Activated CD8-positive, alpha-beta memory T cell treated with anti-CD3 and anti-CD28 coated beads, Interleukin-2, amount 50 U/mL, for 48 hours (primary cell): Measurements from ENCODE around the gene SLC26A1.
A peak's percentile ranks its signal among the peaks of the same experiment; 100 is the strongest.
"Not testable (repeated sequence)": the region's sequence is repeated elsewhere in the genome, so short reads cannot be mapped to it uniquely, and the experiment has no call there.

Experiments
- DNase-seq: peaks from one replicate; pipeline ENCODE4 v3.0.0-alpha.2; 2020

SLC26A1 gene

DNA sequence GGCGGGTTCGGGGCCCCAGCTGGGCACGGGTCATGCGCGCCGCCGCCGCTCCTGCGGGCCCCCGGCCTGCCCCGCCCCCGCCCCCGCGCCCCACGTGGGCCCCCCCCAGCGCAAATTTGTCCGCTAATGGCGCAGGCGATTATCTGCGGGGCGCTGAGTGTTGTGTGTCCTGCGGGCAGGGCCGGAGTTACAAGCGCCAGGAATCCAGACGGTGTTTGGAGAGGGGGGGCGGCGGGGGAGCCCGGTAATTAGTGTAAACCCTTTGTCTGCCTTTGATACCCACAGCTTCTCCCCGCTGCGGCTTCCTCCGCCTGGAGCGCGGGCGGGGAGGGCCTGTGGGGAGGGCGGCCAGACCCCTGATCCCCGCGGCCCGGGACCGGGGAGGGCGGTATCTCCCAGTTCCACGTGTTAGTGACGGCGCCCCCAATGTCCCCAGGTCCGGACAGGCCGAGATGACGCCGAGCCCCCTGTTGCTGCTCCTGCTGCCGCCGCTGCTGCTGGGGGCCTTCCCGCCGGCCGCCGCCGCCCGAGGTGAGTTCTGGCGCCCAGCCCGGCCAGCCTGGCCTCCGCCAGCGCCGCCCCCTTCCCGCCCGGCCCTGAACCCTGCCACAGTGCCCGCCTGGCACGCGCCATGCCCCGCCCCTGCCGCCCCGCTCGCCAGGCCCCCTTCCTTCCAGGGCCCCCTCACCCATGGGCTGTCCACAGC lies 19.0 kb upstream of the SLC26A1 start:
- peak; percentile 70 for DNase-seq

DNA sequence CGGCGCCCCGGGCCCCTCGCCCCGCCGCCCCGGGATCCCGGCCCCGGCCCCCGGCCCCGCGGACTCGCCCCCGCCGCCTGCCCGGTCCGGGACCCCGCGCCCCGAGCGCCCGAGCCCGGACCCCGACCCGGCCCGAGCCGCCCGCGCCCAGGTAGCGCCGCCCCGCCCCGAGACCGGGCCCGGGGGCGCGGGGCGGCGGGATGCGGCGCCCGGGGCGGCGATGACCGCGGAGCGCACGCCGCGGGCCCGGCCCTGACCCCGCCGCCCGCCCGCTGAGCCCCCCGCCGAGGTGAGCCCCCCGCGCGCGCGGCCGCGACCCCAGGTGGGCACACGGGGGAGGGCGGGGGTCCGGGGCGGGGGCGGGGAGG lies 18.4 kb upstream of the SLC26A1 start:
- no peak for DNase-seq

- peak; percentile 96 for DNase-seq
These were observed 17.9 kb upstream of the SLC26A1 start, which contains the start of gene FGFRL1 for GRCh38 chr4:1011022-1011665. Gene FGFRL1, plus strand, starts transcription at chr4:1011626. Its CDS starts 860 bp downstream, at chr4:1012486.

DNA sequence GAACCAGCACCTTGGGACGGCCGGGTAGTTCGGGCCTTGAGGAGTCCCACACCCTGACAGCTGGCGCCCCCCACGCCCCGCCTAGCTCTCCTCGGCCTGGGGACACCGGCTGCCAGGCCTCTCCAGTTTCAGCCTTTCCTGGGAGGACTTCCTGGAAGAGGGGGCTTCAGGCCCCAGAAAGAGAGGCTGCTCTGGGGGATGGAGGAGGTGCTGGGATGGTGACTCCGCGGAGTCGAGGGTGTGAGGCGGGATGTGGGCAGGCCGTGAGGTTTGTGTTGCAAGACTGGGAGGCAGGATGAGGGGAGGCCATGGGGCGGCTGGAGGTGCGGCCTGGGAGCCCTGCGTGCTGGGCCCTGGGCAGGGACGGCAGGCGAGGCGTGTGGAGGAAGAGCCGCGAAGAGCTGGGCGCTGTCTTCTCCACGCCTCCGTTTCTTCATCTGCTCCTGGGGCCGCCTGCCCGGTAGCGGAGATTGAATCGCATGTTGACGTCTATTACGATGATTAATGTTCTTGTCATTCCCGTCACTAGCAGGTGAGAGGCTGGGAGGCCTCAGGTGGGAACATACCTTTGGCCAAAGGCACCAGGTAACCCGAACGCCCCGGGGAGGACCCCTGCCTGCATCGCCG lies 17.3 kb upstream of the SLC26A1 start:
- DNase-seq: peak; percentile 86

- peak; percentile 92 for DNase-seq
These were observed 16.6 kb upstream of the SLC26A1 start for GRCh38 chr4:1009542-1010394.

DNA sequence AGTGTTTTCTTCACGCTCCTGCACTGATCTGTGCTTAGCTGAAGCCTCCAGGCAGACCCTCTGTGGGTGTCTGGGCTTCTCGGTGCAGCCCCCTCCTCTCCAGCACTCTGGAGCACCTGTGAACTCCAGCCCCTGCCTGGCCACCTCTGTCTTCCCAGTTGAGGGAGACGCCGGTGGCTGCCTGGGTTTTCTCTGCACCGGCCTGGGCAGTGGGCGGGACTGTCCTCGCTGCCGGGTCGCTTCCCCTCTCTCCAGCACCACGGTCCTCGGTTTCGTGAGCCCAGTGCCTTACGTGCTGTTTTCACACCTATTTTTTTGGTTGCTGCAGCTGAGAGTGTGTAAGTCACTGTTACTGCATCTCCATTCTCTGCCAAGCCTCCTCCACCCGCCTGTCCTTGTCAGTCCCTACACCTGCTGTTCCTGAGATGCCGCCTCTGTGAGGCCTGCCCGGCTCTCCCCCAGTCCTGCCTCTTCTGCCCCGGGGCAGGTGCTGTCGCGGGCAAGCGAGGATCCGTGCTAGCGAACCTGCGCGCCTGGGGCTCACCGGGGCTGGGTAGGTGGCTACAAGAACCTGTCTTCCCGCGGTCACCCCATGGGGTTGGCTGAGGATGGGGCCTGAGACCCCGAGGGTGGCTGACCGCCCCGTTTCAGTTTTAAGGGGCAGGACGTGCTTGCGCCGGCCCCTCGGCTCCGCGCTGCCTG lies 15.8 kb upstream of the SLC26A1 start:
- peak; percentile 72 for DNase-seq

DNA sequence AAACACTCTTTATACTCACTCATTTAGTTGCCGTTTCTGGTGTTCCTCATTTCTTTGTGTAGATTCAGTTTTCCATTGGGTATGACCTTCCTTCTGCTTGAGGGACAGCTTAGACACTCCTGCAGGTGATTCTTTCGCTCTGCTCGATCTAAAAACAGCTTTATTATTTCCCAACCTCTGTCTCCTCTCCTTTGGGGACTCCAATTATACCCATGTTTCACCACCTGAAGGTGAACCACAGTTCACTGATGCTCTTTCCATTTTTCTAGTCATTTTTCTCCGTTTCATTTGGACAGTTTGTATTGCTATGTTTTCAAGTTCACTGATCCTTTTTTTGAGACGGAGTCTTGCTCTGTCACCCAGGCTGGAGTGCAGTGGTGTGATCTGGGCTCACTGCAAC lies 13.7 kb upstream of the SLC26A1 start:
- no peak for DNase-seq

GRCh38 chr4:1004557-1005485 lies 11.6 kb upstream of the SLC26A1 start:
- DNase-seq: no peak

DNA sequence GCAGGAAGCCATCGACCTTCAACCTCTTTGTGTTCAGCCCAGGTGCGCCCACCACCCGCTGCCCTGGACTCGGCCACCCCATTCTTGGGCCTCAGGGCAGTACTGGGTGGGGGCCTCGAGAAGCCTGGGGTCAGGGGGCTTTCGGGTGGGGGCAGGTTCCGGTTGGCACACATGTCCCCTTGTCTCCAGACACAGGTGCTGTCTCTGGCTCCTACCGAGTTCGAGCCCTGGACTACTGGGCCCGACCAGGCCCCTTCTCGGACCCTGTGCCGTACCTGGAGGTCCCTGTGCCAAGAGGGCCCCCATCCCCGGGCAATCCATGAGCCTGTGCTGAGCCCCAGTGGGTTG lies 10.8 kb upstream of the SLC26A1 start:
- DNase-seq: no peak

- no peak for DNase-seq
These were observed 10.3 kb upstream of the SLC26A1 start for GRCh38 chr4:1003271-1004070.

GRCh38 chr4:1002631-1003251 lies 9.5 kb upstream of the SLC26A1 start:
- no peak for DNase-seq

GRCh38 chr4:1002131-1002630 lies 9.0 kb upstream of the SLC26A1 start:
- DNase-seq: no peak

DNA sequence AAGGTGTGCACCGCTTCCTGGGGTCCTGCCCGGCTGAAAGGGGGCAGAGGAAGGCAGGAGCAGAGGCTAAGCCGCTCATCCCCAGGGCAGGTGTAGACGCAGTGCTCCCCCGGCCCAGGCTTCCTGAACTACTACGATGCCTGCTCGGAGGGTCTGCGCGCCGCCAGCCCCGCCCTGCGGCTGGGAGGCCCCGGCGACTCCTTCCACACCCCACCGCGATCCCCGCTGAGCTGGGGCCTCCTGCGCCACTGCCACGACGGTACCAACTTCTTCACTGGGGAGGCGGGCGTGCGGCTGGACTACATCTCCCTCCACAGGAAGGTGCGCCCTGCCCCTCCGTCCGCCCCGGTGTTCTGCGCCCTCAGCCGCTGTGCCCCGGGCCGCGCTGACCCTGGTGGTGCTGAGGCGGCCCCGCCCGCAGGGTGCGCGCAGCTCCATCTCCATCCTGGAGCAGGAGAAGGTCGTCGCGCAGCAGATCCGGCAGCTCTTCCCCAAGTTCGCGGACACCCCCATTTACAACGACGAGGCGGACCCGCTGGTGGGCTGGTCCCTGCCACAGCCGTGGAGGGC lies 8.4 kb upstream of the SLC26A1 start:
- no peak for DNase-seq

- no peak for DNase-seq
These were observed 7.6 kb upstream of the SLC26A1 start for GRCh38 chr4:1000686-1001260.

GRCh38 chr4:999882-1000425 lies 6.8 kb upstream of the SLC26A1 start:
- DNase-seq: no peak

DNA sequence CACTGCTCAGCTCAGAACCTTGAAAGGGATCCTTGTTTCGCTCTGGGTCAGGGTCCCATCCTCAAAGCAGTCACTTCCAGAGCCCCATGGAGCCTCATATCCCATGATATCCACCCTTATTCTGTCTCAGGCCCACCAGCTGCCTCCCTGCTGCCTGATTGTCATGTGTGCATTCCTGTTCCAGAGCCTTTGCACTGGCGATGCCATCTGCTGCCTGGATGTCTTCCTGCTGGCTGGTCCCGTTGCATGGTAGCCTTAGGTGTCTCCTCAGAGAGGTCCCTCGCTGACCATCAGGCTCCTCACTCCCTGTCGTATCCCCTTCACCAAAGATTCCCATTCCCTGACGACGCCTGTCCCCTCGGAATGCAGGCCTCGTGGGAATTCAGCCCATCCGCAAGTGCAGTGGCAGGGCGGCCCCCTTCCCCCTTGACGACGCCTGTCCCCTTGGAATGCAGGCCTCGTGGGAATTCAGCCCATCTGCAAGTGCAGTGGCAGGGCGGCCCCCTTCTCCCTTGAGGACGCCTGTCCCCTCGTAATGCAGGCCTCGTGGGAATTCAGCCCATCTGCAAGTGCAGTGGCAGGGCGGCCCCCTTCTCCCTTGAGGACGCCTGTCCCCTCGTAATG lies 6.1 kb upstream of the SLC26A1 start:
- DNase-seq: not testable (repeated sequence)

DNA sequence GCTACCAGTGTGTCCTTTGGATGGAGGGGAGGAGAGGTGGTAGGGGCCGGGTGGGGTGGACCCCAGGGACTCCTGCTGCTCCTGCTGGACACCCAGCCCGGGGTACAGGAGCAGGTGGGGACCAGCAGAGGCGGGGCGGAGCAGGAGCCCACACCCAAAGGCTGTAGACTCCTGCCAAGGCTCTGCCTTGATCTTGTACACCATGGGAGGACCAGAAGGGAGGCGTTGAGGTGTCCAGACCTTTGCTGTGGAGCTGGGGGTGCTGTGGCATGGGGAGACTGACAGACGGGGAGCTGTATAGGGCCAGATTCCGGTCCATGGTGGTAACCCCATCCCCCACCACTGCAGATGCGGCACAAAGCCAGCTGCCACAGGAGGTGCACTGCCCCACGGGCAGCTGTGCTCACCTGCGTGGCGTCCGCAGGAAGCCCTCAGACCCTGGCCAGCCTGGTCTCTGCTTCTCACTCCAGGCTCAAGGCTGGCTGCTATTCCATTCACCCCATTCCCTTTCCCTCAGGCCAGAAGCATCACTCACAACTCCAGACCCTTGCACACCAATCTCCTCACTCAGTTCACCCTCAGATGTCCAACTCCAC lies 5.0 kb upstream of the SLC26A1 start:
- no peak for DNase-seq
